NB4 (cell line): ENCODE measurements around the gene ZNF775.

Source experiments
- DNase-seq: peaks from one replicate; pipeline ENCODE4 v3.0.0; 2010; ENCODE audit warnings: low read depth
- H3K4me3 ChIP-seq: one replicate; pipeline ENCODE4 v1.5.1; 2011; ENCODE audit warnings: mild to moderate bottlenecking, low read depth, low read length, moderate library complexity
- CTCF ChIP-seq: IDR thresholded peaks from one replicate; pipeline ENCODE4 v1.5.1; 2012; ENCODE audit warnings: low read depth, low read length
- MAX ChIP-seq: IDR thresholded peaks from 2 replicates; pipeline ENCODE4 v1.6.1; 2011; ENCODE audit warnings: low read depth, low read length
- MYC ChIP-seq: IDR thresholded peaks from 2 replicates; pipeline ENCODE4 v1.6.1; 2011; ENCODE audit warnings: low read depth, low read length
- POLR2A ChIP-seq: IDR thresholded peaks from 2 replicates; pipeline ENCODE4 v1.6.1; 2011; ENCODE audit warnings: mild to moderate bottlenecking; ENCODE audit not compliant: insufficient read length; ENCODE audit errors: extremely low read depth

Gene ZNF775

GRCh38 chr7:150335108-150335773, 43.9 kb upstream of the ZNF775 start:
- H3K4me3 ChIP-seq: no peak overlapping the region
- no peak for DNase-seq
- no peak for TF ChIP-seq CTCF
- TF ChIP-seq MAX: no peak
- TF ChIP-seq POLR2A: no peak
- no peak for TF ChIP-seq MYC

- no peak for DNase-seq
- H3K4me3 ChIP-seq: no peak overlapping the region
- TF ChIP-seq POLR2A (no peak), CTCF (no peak), MYC (no peak), MAX (no peak)
Measured at GRCh38 chr7:150335774-150336112, 43.4 kb upstream of the ZNF775 start.

GRCh38 chr7:150336746-150337145, 42.4 kb upstream of the ZNF775 start:
- no peak for TF ChIP-seq CTCF
- no peak for TF ChIP-seq MAX
- TF ChIP-seq MYC: no peak
- no peak for TF ChIP-seq POLR2A
- H3K4me3 ChIP-seq: no peak overlapping the region
- no peak for DNase-seq

GRCh38 chr7:150337179-150337578, 42.0 kb upstream of the ZNF775 start:
- no peak overlapping the region for H3K4me3 ChIP-seq
- no peak for DNase-seq
- TF ChIP-seq POLR2A (no peak), CTCF (no peak), MYC (no peak), MAX (no peak)

- no peak overlapping the region for H3K4me3 ChIP-seq
- no peak for DNase-seq
- TF ChIP-seq POLR2A (no peak), CTCF (no peak), MYC (no peak), MAX (no peak)
Measured at GRCh38 chr7:150337659-150338081, 41.5 kb upstream of the ZNF775 start.

GRCh38 chr7:150338166-150338829, 40.8 kb upstream of the ZNF775 start:
- no peak for TF ChIP-seq MYC
- no peak for TF ChIP-seq POLR2A
- no peak for TF ChIP-seq CTCF
- TF ChIP-seq MAX: no peak
- no peak overlapping the region for H3K4me3 ChIP-seq
- DNase-seq: peak; percentile 71
